ENCODE results near the gene ETV6.
"Not testable (repeated sequence)": the region's sequence is repeated elsewhere in the genome, so short reads cannot be mapped to it uniquely, and the experiment has no call there.

ETV6 gene

DNA sequence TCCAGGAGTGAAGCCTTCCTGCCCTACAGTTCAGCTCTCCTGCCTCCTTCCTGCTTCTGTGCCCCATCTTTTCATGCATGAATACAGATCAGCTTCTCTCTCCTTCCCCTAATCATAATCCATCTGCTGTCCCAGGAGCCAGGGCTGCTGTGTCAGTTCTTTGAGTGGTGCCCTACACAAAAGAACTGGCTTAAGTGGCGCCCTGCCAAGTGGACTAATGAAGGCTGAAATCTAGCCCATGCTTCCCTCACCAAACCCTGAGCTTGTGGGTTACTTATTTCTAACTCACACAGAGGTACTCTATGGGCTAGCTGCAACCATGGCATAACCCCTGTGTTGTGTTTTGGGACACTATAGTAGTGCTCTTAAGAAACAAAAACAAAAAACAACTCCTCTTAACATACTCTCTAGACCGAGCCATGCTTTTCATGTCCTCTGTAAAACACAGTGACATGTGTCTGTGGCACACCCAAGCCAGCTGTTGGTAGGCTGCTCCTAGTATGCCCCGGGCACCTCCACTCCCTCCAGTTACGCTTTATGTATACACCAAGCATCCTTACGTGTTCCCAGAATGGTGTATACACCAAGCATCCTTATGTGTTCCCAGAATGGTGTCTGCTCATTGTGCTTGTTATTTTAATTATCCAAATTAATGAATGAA lies 19.3 kb upstream of the ETV6 start:
- Histone ChIP-seq H3K27ac (ENCODE audit: low read length) (no peak overlapping the region), H3K27me3 (ENCODE audit: insufficient read depth, low read length, poor library complexity) (no peaks in the 10 kb centered on the region), H3K9ac (ENCODE audit: low read depth, low read length) (no peak overlapping the region), H3K4me2 (ENCODE audit: insufficient read depth, low read length) (no peak overlapping the region), H3K4me3 (ENCODE audit: low read depth in 1 of 2, low read length in 2 of 2) (no peak overlapping the region), H3K36me3 (ENCODE audit: insufficient read depth, low read length) (no peaks in the 10 kb centered on the region), H2AFZ (ENCODE audit: low read depth, low read length) (0 out of 2 replicates have a peak overlapping the region, but pooled peaks have one; percentile 7), H3K9me3 (ENCODE audit: insufficient read depth, low read length, severe bottlenecking) (no peaks in the 10 kb centered on the region), H4K20me1 (ENCODE audit: insufficient read depth, low read length) (no peaks in the 10 kb centered on the region), H3K79me2 (ENCODE audit: insufficient read depth, low read length) (no peaks in the 10 kb centered on the region), H3K4me1 (ENCODE audit: insufficient read depth, low read length) (no peaks in the 10 kb centered on the region)
- TF ChIP-seq, protein P1, sequence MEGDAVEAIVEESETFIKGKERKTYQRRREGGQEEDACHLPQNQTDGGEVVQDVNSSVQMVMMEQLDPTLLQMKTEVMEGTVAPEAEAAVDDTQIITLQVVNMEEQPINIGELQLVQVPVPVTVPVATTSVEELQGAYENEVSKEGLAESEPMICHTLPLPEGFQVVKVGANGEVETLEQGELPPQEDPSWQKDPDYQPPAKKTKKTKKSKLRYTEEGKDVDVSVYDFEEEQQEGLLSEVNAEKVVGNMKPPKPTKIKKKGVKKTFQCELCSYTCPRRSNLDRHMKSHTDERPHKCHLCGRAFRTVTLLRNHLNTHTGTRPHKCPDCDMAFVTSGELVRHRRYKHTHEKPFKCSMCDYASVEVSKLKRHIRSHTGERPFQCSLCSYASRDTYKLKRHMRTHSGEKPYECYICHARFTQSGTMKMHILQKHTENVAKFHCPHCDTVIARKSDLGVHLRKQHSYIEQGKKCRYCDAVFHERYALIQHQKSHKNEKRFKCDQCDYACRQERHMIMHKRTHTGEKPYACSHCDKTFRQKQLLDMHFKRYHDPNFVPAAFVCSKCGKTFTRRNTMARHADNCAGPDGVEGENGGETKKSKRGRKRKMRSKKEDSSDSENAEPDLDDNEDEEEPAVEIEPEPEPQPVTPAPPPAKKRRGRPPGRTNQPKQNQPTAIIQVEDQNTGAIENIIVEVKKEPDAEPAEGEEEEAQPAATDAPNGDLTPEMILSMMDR (IDR thresholded peaks at IDR 0.05; ENCODE audit: borderline replicate concordance, extremely low read depth, low read length, poor library complexity, severe bottlenecking), result no peak
- no peak for TF ChIP-seq EZH2 (IDR thresholded peaks at IDR 0.05; ENCODE audit: borderline replicate concordance, low read depth, low read length, severe bottlenecking)
- ATAC-seq (ENCODE audit: insufficient read depth, low read depth) (no peak), DNase-seq (no peak)

GRCh38 chr12:11631288-11631687 lies 18.2 kb upstream of the ETV6 start:
- ATAC-seq (ENCODE audit: insufficient read depth, low read depth) (no peak), DNase-seq (no peak)
- Histone ChIP-seq H3K4me1 (ENCODE audit: insufficient read depth, low read length) (no peaks in the 10 kb centered on the region), H3K4me2 (ENCODE audit: insufficient read depth, low read length) (no peak overlapping the region), H2AFZ (ENCODE audit: low read depth, low read length) (no peak overlapping the region), H3K4me3 (ENCODE audit: low read depth in 1 of 2, low read length in 2 of 2) (no peak overlapping the region), H4K20me1 (ENCODE audit: insufficient read depth, low read length) (no peaks in the 10 kb centered on the region), H3K9ac (ENCODE audit: low read depth, low read length) (no peak overlapping the region), H3K9me3 (ENCODE audit: insufficient read depth, low read length, severe bottlenecking) (peaks cover 4% of the 10 kb centered on the region), H3K27me3 (ENCODE audit: insufficient read depth, low read length, poor library complexity) (no peaks in the 10 kb centered on the region), H3K36me3 (ENCODE audit: insufficient read depth, low read length) (no peaks in the 10 kb centered on the region), H3K79me2 (ENCODE audit: insufficient read depth, low read length) (no peaks in the 10 kb centered on the region), H3K27ac (ENCODE audit: low read length) (no peak overlapping the region)
- TF ChIP-seq EZH2 (IDR thresholded peaks at IDR 0.05; ENCODE audit: borderline replicate concordance, low read depth, low read length, severe bottlenecking), result no peak
- TF ChIP-seq, protein P1 (IDR thresholded peaks at IDR 0.05; ENCODE audit: borderline replicate concordance, extremely low read depth, low read length, poor library complexity, severe bottlenecking), result no peak

- DNase-seq; H3K4me2 ChIP-seq (ENCODE audit: insufficient read depth, low read length); H3K9me3 ChIP-seq (ENCODE audit: insufficient read depth, low read length, severe bottlenecking); H3K9ac ChIP-seq (ENCODE audit: low read depth, low read length); H2AFZ ChIP-seq (ENCODE audit: low read depth, low read length); H3K36me3 ChIP-seq (ENCODE audit: insufficient read depth, low read length); H3K4me1 ChIP-seq (ENCODE audit: insufficient read depth, low read length); H3K27ac ChIP-seq (ENCODE audit: low read length); H3K4me3 ChIP-seq (ENCODE audit: low read depth in 1 of 2, low read length in 2 of 2); ATAC-seq (ENCODE audit: insufficient read depth, low read depth); H4K20me1 ChIP-seq (ENCODE audit: insufficient read depth, low read length); H3K79me2 ChIP-seq (ENCODE audit: insufficient read depth, low read length); H3K27me3 ChIP-seq (ENCODE audit: insufficient read depth, low read length, poor library complexity): not testable (repeated sequence)
These were observed 17.6 kb upstream of the ETV6 start for GRCh38 chr12:11631881-11632280.

GRCh38 chr12:11633968-11634367 lies 15.5 kb upstream of the ETV6 start:
- no peak overlapping the region for H3K27ac ChIP-seq (ENCODE audit: low read length)
- no peaks in the 10 kb centered on the region for H3K27me3 ChIP-seq (ENCODE audit: insufficient read depth, low read length, poor library complexity)
- H3K4me1 ChIP-seq (ENCODE audit: insufficient read depth, low read length), result no peaks in the 10 kb centered on the region
- TF ChIP-seq, protein P1 (IDR thresholded peaks at IDR 0.05; ENCODE audit: borderline replicate concordance, extremely low read depth, low read length, poor library complexity, severe bottlenecking), result no peak
- no peak for TF ChIP-seq EZH2 (IDR thresholded peaks at IDR 0.05; ENCODE audit: borderline replicate concordance, low read depth, low read length, severe bottlenecking)
- H3K36me3 ChIP-seq (ENCODE audit: insufficient read depth, low read length), result no peaks in the 10 kb centered on the region
- no peak overlapping the region for H3K4me2 ChIP-seq (ENCODE audit: insufficient read depth, low read length)
- no peak overlapping the region for H3K4me3 ChIP-seq (ENCODE audit: low read depth in 1 of 2, low read length in 2 of 2)
- no peaks in the 10 kb centered on the region for H4K20me1 ChIP-seq (ENCODE audit: insufficient read depth, low read length)
- DNase-seq (no peak), ATAC-seq (ENCODE audit: insufficient read depth, low read depth) (no peak)
- no peaks in the 10 kb centered on the region for H3K79me2 ChIP-seq (ENCODE audit: insufficient read depth, low read length)
- no peak overlapping the region for H3K9ac ChIP-seq (ENCODE audit: low read depth, low read length)
- no peak overlapping the region for H2AFZ ChIP-seq (ENCODE audit: low read depth, low read length)
- peaks cover 8% of the 10 kb centered on the region for H3K9me3 ChIP-seq (ENCODE audit: insufficient read depth, low read length, severe bottlenecking)
